Measurements from ENCODE around the gene SNED1. TPM values are rescaled to one million over a fixed set of nuclear protein-coding genes. Genes with fewer than 3 reads are reported as not detected.

The SNED1 gene
- total and polyA plus RNA-seq, 4 donors: 0.65 to 18.1 (median 2.8) TPM

- DNase-seq (ENCODE audit: low spot score): no peak
- no peaks in the 10 kb centered on the region for H3K9me3 ChIP-seq (ENCODE audit: control insufficient read depth in 4 of 4, low read length in 3 of 4)
- TF ChIP-seq HNF4A (conservative IDR thresholded peaks at IDR 0.05) (no peak), SP1 (IDR thresholded peaks at IDR 0.05) (no peak), EGR1 (IDR thresholded peaks at IDR 0.05; ENCODE audit: low read depth in 2 of 2) (no peak), NR2F2 (IDR thresholded peaks at IDR 0.05) (no peak)
- TF ChIP-seq, protein P1, sequence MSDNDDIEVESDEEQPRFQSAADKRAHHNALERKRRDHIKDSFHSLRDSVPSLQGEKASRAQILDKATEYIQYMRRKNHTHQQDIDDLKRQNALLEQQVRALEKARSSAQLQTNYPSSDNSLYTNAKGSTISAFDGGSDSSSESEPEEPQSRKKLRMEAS (IDR thresholded peaks at IDR 0.05): no peak
Measured at GRCh38 chr2:241116606-241117560, 118.5 kb downstream of the SNED1 start.

DNA sequence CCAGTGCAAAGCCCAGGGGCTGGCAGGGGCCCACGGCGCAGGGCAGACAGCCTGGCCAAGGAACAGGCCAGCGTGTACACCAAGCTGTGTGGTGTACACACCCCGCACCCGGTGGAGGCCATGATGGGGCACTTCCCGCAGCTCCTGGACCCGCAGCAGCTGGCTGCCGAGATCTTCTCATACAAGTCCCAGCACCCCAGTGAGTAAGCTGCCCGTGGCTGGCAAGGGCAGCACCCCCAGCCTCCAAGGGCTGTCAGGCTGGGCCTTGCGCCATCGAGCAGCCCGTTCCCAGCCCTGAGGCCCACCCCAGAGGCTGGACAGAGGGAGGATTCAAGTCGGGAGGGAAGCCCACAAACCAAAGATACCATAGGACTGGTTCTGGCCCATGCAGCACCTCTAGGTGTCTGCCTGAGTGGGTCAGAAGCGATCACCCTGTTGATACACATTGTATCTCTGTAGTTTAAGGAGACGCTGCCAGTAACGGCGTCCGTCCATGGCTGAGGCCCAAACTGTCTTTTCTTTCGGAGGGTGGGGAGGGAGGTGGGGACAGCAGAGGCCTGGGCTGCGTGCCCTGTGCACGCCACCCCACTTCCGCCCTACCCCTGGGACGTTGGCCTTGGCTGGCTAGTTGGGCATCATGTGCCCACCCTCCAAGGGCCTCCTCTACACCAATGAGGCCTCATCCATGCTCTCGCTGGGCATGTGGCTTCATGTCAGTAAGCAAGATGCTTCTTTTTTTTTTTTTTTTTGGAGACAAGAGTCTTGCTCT, 120.5 kb downstream of the SNED1 start:
- Histone ChIP-seq H3K27me3 (ENCODE audit: control insufficient read depth in 4 of 4, insufficient read depth in 4 of 4, low read length in 3 of 4) (no peaks in the 10 kb centered on the region), H3K9me3 (ENCODE audit: control insufficient read depth in 4 of 4, low read length in 3 of 4) (no peaks in the 10 kb centered on the region), H3K4me3 (ENCODE audit: low read depth in 1 of 3, low read length in 3 of 3) (no peak overlapping the region), H3K36me3 (ENCODE audit: control insufficient read depth in 4 of 4, insufficient read depth in 3 of 4, low read depth in 1 of 4, low read length in 3 of 4) (peaks cover 0 to 3% (median 0%) of the 10 kb centered on the region in 4 donors), H3K27ac (ENCODE audit: low read depth in 1 of 2, low read length in 2 of 2) (no peak overlapping the region), H3K4me1 (ENCODE audit: control insufficient read depth in 4 of 4, insufficient read depth in 4 of 4, low read length in 3 of 4) (peaks cover 0 to 3% (median under 1%) of the 10 kb centered on the region in 4 donors), H3K9ac (ENCODE audit: low read depth in 1 of 2, low read length in 2 of 2) (no peak overlapping the region)
- no peak for DNase-seq (ENCODE audit: low spot score)
- TF ChIP-seq GABPA (IDR thresholded peaks at IDR 0.05 in 1 of 2, conservative IDR thresholded peaks at IDR 0.05 in 1 of 2): no peak
- TF ChIP-seq JUND (IDR thresholded peaks at IDR 0.05): no peak
- TF ChIP-seq, protein P2, sequence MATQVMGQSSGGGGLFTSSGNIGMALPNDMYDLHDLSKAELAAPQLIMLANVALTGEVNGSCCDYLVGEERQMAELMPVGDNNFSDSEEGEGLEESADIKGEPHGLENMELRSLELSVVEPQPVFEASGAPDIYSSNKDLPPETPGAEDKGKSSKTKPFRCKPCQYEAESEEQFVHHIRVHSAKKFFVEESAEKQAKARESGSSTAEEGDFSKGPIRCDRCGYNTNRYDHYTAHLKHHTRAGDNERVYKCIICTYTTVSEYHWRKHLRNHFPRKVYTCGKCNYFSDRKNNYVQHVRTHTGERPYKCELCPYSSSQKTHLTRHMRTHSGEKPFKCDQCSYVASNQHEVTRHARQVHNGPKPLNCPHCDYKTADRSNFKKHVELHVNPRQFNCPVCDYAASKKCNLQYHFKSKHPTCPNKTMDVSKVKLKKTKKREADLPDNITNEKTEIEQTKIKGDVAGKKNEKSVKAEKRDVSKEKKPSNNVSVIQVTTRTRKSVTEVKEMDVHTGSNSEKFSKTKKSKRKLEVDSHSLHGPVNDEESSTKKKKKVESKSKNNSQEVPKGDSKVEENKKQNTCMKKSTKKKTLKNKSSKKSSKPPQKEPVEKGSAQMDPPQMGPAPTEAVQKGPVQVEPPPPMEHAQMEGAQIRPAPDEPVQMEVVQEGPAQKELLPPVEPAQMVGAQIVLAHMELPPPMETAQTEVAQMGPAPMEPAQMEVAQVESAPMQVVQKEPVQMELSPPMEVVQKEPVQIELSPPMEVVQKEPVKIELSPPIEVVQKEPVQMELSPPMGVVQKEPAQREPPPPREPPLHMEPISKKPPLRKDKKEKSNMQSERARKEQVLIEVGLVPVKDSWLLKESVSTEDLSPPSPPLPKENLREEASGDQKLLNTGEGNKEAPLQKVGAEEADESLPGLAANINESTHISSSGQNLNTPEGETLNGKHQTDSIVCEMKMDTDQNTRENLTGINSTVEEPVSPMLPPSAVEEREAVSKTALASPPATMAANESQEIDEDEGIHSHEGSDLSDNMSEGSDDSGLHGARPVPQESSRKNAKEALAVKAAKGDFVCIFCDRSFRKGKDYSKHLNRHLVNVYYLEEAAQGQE (IDR thresholded peaks at IDR 0.05): no peak
- no peak for TF ChIP-seq RXRA (IDR thresholded peaks at IDR 0.05)
- TF ChIP-seq RAD21 (IDR thresholded peaks at IDR 0.05): no peak
- TF ChIP-seq FOXA2 (IDR thresholded peaks at IDR 0.05): no peak
- TF ChIP-seq, protein P1 (IDR thresholded peaks at IDR 0.05): no peak
- no peak for TF ChIP-seq FOXA1 (IDR thresholded peaks at IDR 0.05)
- no peak for TF ChIP-seq YY1 (IDR thresholded peaks at IDR 0.05)
- no peak for TF ChIP-seq HNF4G (IDR thresholded peaks at IDR 0.05)
- TF ChIP-seq ZBTB33 (IDR thresholded peaks at IDR 0.05): no peak
- no peak for TF ChIP-seq SP1 (IDR thresholded peaks at IDR 0.05)
- no peak for TF ChIP-seq HNF4A (conservative IDR thresholded peaks at IDR 0.05)
- TF ChIP-seq NR2F2 (IDR thresholded peaks at IDR 0.05): no peak
- TF ChIP-seq CTCF (IDR thresholded peaks at IDR 0.05; ENCODE audit: low read depth, low read length, missing input control): no peak
- no peak for TF ChIP-seq TAF1 (conservative IDR thresholded peaks at IDR 0.05)
- no peak for TF ChIP-seq ATF3 (IDR thresholded peaks at IDR 0.05)
- 98% methylated on average over 24 of the region's 24 CpGs for WGBS

More at GRCh38 chr2:241116606-241117560, 118.5 kb downstream of the SNED1 start:
- H3K4me1 ChIP-seq (ENCODE audit: control insufficient read depth in 4 of 4, insufficient read depth in 4 of 4, low read length in 3 of 4): no peaks in the 10 kb centered on the region
- H3K9ac ChIP-seq (ENCODE audit: low read depth in 1 of 2, low read length in 2 of 2): no peak overlapping the region
- 96% methylated on average over 32 of the region's 32 CpGs for WGBS
- H3K4me3 ChIP-seq (ENCODE audit: low read depth in 1 of 3, low read length in 3 of 3): no peak overlapping the region
- no peak overlapping the region for H3K27ac ChIP-seq (ENCODE audit: low read depth in 1 of 2, low read length in 2 of 2)
- no peaks in the 10 kb centered on the region for H3K27me3 ChIP-seq (ENCODE audit: control insufficient read depth in 4 of 4, insufficient read depth in 4 of 4, low read length in 3 of 4)
- peaks cover 0 to 3% (median 0%) of the 10 kb centered on the region in 4 donors for H3K36me3 ChIP-seq (ENCODE audit: control insufficient read depth in 4 of 4, insufficient read depth in 3 of 4, low read depth in 1 of 4, low read length in 3 of 4)
